Sigmoid colon (tissue), 7 donors: Measurements from ENCODE around the gene GNMT. TPM values are rescaled to one million over a fixed set of nuclear protein-coding genes. Genes with fewer than 3 reads are reported as not detected.

Experiments used
- DNase-seq: peaks from one replicate; pipeline ENCODE4 v3.0.0-alpha.2; 2019
- H3K27ac ChIP-seq, 4 donors: fragments of 200-600 bp; sonication (generic); one replicate each; pipeline ENCODE4 v1.5.1; 2016 to 2019; ENCODE audit warnings: mild to moderate bottlenecking in 1 of 4
- H3K27me3 ChIP-seq, 3 donors: fragments of 200-600 bp; sonication (generic); one replicate each; pipeline ENCODE4 v1.5.1; 2019; ENCODE audit warnings: mild to moderate bottlenecking in 1 of 3
- H3K36me3 ChIP-seq, 4 donors: fragments of 200-600 bp; sonication (generic); one replicate each; pipeline ENCODE4 v1.5.1; 2016 to 2019
- H3K4me1 ChIP-seq, 4 donors: fragments of 200-600 bp; sonication (generic); one replicate each; pipeline ENCODE4 v1.5.1; 2017 to 2019
- H3K4me3 ChIP-seq, 4 donors: fragments of 200-600 bp; sonication (generic); one replicate each; pipeline ENCODE4 v1.5.1; 2017 to 2019; ENCODE audit warnings: mild to moderate bottlenecking in 2 of 4, moderate library complexity in 1 of 4
- H3K9me3 ChIP-seq, 4 donors: fragments of 200-600 bp in 3 of 4; sonication (generic) in 3 of 4; one replicate each; pipeline versions ENCODE4 v1.5.1 to v1.6.1; 2013 to 2019
- EP300 ChIP-seq, 4 donors: sonication (generic); formaldehyde crosslinking; IDR thresholded peaks; one replicate each; pipeline ENCODE4 v1.6.1; 2017; ENCODE audit warnings: antibody characterized with exemption in 4 of 4
- POLR2A ChIP-seq, 2 donors: fragments of 450-650 bp; IDR thresholded peaks; one replicate each; pipeline ENCODE4 v1.6.1; 2016; ENCODE audit warnings: antibody characterized with exemption in 2 of 2, mild to moderate bottlenecking in 2 of 2, moderate library complexity in 2 of 2
- POLR2AphosphoS5 ChIP-seq, 4 donors: sonication (generic); formaldehyde crosslinking; IDR thresholded peaks; one replicate each; pipeline ENCODE4 v1.6.1; 2017; ENCODE audit warnings: antibody characterized with exemption in 4 of 4
- WGBS, 2 donors: extraction: QIAGEN DNeasy Blood & Tissue Kit; methylation state at CpG; one replicate each; pipeline ENCODE4 v1.1.7; 2013; 5-methylcytosine and 5-hydroxymethylcytosine counted together
- intact Hi-C: fragments of 100-400 bp; cut with DNase I; formaldehyde crosslinking; loops from one replicate; pipeline ENCODE4 v1.15.1; 2023
- polyA plus RNA-seq, 3 donors: library from polyadenylated mRNA; stranded (reverse); fragments of 200-250 nt; gene quantifications; one replicate each; pipeline ENCODE4 v1.2.3, GENCODE V29; 2013
- total RNA-seq, 4 donors: library from RNA; depleted of rRNA; stranded (reverse); fragments of >200 nt; gene quantifications; one replicate each; pipeline ENCODE4 v1.1.0, GENCODE V29; 2016
- TF ChIP-seq, protein P1 (sequence below), 4 experiments: fragments of 450-650 bp in 3 of 4; fragments of 200-600 bp in 1 of 4; IDR thresholded peaks; one replicate each; pipeline ENCODE4 v1.5.1; 2016 to 2019; ENCODE audit warnings: antibody characterized with exemption in 4 of 4, mild to moderate bottlenecking in 3 of 4, moderate library complexity in 2 of 4
- donor health status: healthy with polysubstance abuse.
- donor health status: Bipolar disorder and iron deficiency.
- donor health status: healthy.

Gene GNMT
- total and polyA plus RNA-seq, 7 donors = 0.45 to 0.54 TPM; not detected in 5

- H3K27ac ChIP-seq = no peak overlapping the region
- DNase-seq = no peak
- H3K9me3 ChIP-seq = no peaks in the 10 kb centered on the region
- intact Hi-C loops = no loop called here
- H3K4me3 ChIP-seq = no peak overlapping the region
- H3K27me3 ChIP-seq = no peaks in the 10 kb centered on the region
- peaks cover 13 to 48% (median 16%) of the 10 kb centered on the region in 4 donors for H3K36me3 ChIP-seq
- 92 to 93% methylated on average over 13 of the region's 13 CpGs for WGBS, 2 donors
- TF ChIP-seq POLR2AphosphoS5 (IDR thresholded peaks at IDR 0.05) = no peak
- no peak for TF ChIP-seq EP300 (IDR thresholded peaks at IDR 0.05)
- TF ChIP-seq POLR2A (IDR thresholded peaks at IDR 0.05) = no peak
- TF ChIP-seq, protein P1, sequence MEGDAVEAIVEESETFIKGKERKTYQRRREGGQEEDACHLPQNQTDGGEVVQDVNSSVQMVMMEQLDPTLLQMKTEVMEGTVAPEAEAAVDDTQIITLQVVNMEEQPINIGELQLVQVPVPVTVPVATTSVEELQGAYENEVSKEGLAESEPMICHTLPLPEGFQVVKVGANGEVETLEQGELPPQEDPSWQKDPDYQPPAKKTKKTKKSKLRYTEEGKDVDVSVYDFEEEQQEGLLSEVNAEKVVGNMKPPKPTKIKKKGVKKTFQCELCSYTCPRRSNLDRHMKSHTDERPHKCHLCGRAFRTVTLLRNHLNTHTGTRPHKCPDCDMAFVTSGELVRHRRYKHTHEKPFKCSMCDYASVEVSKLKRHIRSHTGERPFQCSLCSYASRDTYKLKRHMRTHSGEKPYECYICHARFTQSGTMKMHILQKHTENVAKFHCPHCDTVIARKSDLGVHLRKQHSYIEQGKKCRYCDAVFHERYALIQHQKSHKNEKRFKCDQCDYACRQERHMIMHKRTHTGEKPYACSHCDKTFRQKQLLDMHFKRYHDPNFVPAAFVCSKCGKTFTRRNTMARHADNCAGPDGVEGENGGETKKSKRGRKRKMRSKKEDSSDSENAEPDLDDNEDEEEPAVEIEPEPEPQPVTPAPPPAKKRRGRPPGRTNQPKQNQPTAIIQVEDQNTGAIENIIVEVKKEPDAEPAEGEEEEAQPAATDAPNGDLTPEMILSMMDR (IDR thresholded peaks at IDR 0.05) = no peak
- H3K4me1 ChIP-seq = peaks cover 0 to 16% (median 14%) of the 10 kb centered on the region in 4 donors
These were observed 2.1 kb downstream of the GNMT start for GRCh38 chr6:42962502-42963178.

- H3K36me3 ChIP-seq = peaks cover 13 to 53% (median 20%) of the 10 kb centered on the region in 4 donors
- intact Hi-C loops = no loop called here
- H3K27ac ChIP-seq = no peak overlapping the region
These were observed 2.8 kb downstream of the GNMT start for GRCh38 chr6:42963179-42963854.

GRCh38 chr6:42963855-42964605 lies 3.5 kb downstream of the GNMT start:
- TF ChIP-seq POLR2A (IDR thresholded peaks at IDR 0.05) (no peak), POLR2AphosphoS5 (IDR thresholded peaks at IDR 0.05) (no peak), EP300 (IDR thresholded peaks at IDR 0.05) (no peak)
- TF ChIP-seq, protein P1 (IDR thresholded peaks at IDR 0.05) = no peak
- Histone ChIP-seq H3K4me3 (no peak overlapping the region), H3K27me3 (no peaks in the 10 kb centered on the region), H3K27ac (no peak overlapping the region), H3K4me1 (peaks cover 0 to 16% (median 14%) of the 10 kb centered on the region in 4 donors), H3K9me3 (no peaks in the 10 kb centered on the region), H3K36me3 (peaks cover 13 to 60% (median 24%) of the 10 kb centered on the region in 4 donors)
- WGBS, 2 donors = 86 to 88% methylated on average over 9 of the region's 9 CpGs
- no peak for DNase-seq
- intact Hi-C loops = no loop called here

More at GRCh38 chr6:42963179-42963854, 2.8 kb downstream of the GNMT start:
- no peaks in the 10 kb centered on the region for H3K27me3 ChIP-seq
- H3K4me3 ChIP-seq = no peak overlapping the region
- H3K4me1 ChIP-seq = peaks cover 0 to 16% (median 14%) of the 10 kb centered on the region in 4 donors
- WGBS, 2 donors = 90 to 92% methylated on average over 12 of the region's 12 CpGs
- no peak for DNase-seq
- no peaks in the 10 kb centered on the region for H3K9me3 ChIP-seq
- TF ChIP-seq, protein P1 (IDR thresholded peaks at IDR 0.05) = no peak
- no peak for TF ChIP-seq EP300 (IDR thresholded peaks at IDR 0.05)
- no peak for TF ChIP-seq POLR2A (IDR thresholded peaks at IDR 0.05)

DNA sequence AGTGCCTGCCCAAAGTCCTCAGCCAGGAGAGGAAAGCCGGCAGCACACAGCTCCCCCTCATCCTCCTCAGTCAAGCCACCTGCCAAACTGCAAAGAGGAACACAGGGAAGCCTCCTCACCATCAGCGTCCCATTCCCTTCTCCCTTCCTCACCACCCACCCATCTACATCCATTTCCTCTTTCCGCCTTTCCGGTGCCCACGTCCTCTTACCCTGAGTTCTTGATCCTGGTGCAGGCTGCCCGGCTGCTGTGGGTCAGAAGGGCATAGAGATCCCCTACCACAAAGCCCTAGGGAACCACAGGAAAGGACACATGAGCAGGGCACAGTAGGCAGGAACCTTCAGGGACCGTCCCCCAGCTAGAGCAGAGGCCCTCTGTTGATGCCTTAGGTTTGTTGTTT lies 6.0 kb downstream of the GNMT start:
- intact Hi-C loops = no loop called here
- Histone ChIP-seq H3K36me3 (peaks cover 18 to 65% (median 25%) of the 10 kb centered on the region in 4 donors), H3K9me3 (no peaks in the 10 kb centered on the region), H3K27me3 (no peaks in the 10 kb centered on the region), H3K27ac (no peak overlapping the region), H3K4me3 (no peak overlapping the region), H3K4me1 (peaks cover 0 to 5% (median 2%) of the 10 kb centered on the region in 4 donors)
- TF ChIP-seq EP300 (IDR thresholded peaks at IDR 0.05) = no peak
- TF ChIP-seq POLR2AphosphoS5 (IDR thresholded peaks at IDR 0.05) = no peak
- TF ChIP-seq POLR2A (IDR thresholded peaks at IDR 0.05) = no peak
- TF ChIP-seq, protein P1 (IDR thresholded peaks at IDR 0.05) = no peak
- 79 to 86% methylated on average over 7 of the region's 7 CpGs for WGBS, 2 donors
- DNase-seq = no peak
